GM21447 (cell line): ENCODE data around the gene KDR.

Experiments
- ATAC-seq: cut with Tn5 transposase; IDR thresholded peaks from one replicate; pipeline ENCODE4 v1.9.1; 2021; ENCODE audit not compliant: unreplicated experiment

KDR gene

GRCh38 chr4:55031158-55031557 lies 94.2 kb downstream of the KDR start:
- ATAC-seq: no peak

GRCh38 chr4:55030589-55030988 lies 94.8 kb downstream of the KDR start:
- ATAC-seq: no peak

GRCh38 chr4:55029821-55030503 lies 95.4 kb downstream of the KDR start:
- no peak for ATAC-seq

- no peak for ATAC-seq
Observed at GRCh38 chr4:55029321-55029720, 96.1 kb downstream of the KDR start.
